NCI-H1105 treated with DMSO at 0.1 percent for 48 hours (cell line): ENCODE results near the gene PRDX2.
A peak's percentile ranks its signal among the peaks of the same experiment; 100 is the strongest.

Source experiments
- DNase-seq: peaks from one replicate; lab custom pipeline; 2025; lab: John Stamatoyannopoulos, UW

The PRDX2 gene

GRCh38 chr19:12792051-12792852, 9.3 kb downstream of the PRDX2 start:
- DNase-seq, result peak; percentile 67

- DNase-seq, result peak; percentile 91
Measured at GRCh38 chr19:12791345-12792050, 10.1 kb downstream of the PRDX2 start, which contains the start of gene JUNB. Gene JUNB (plus strand): TSS chr19:12791486. CDS start chr19:12791772, 286 bp downstream.

GRCh38 chr19:12790628-12791344, 10.8 kb downstream of the PRDX2 start:
- DNase-seq, result no peak

GRCh38 chr19:12789904-12790619, 11.5 kb downstream of the PRDX2 start:
- DNase-seq, result peak; percentile 89

- DNase-seq, result no peak
Measured at GRCh38 chr19:12789098-12789903, 12.3 kb downstream of the PRDX2 start.

- peak; percentile 59 for DNase-seq
Measured at GRCh38 chr19:12788682-12789097, 12.9 kb downstream of the PRDX2 start.

GRCh38 chr19:12788042-12788681, 13.4 kb downstream of the PRDX2 start:
- no peak for DNase-seq

- no peak for DNase-seq
Measured at GRCh38 chr19:12787458-12787857, 14.1 kb downstream of the PRDX2 start.

GRCh38 chr19:12786952-12787351, 14.6 kb downstream of the PRDX2 start:
- no peak for DNase-seq

- no peak for DNase-seq
Measured at GRCh38 chr19:12786141-12786870, 15.3 kb downstream of the PRDX2 start.

GRCh38 chr19:12785431-12786031, 16.1 kb downstream of the PRDX2 start:
- no peak for DNase-seq

- no peak for DNase-seq
Measured at GRCh38 chr19:12784871-12785430, 16.6 kb downstream of the PRDX2 start.

GRCh38 chr19:12784394-12784870, 17.2 kb downstream of the PRDX2 start:
- no peak for DNase-seq

- no peak for DNase-seq
Measured at GRCh38 chr19:12783849-12784393, 17.7 kb downstream of the PRDX2 start.

- DNase-seq, result no peak
Measured at GRCh38 chr19:12783291-12783848, 18.2 kb downstream of the PRDX2 start.

- peak; percentile 67 for DNase-seq
Measured at GRCh38 chr19:12782424-12783290, 18.9 kb downstream of the PRDX2 start.

- no peak for DNase-seq
Measured at GRCh38 chr19:12782174-12782423, 19.5 kb downstream of the PRDX2 start.
